ELF-1 (cell line): ENCODE data around the gene PIWIL4.

Experiments used
- DNase-seq: peaks from one replicate; pipeline ENCODE4 v3.0.0-alpha.2; 2016; ENCODE audit warnings: low read depth, low spot score

PIWIL4 gene

GRCh38 chr11:94662065-94662779 is 95.1 kb downstream of the PIWIL4 start:
- DNase-seq = no peak

GRCh38 chr11:94662846-94663390 is 95.8 kb downstream of the PIWIL4 start:
- no peak for DNase-seq

- no peak for DNase-seq
Observed at GRCh38 chr11:94664346-94664745, 97.2 kb downstream of the PIWIL4 start.

GRCh38 chr11:94665116-94665659 is 98.0 kb downstream of the PIWIL4 start:
- no peak for DNase-seq

GRCh38 chr11:94666792-94667721 is 99.9 kb downstream of the PIWIL4 start:
- no peak for DNase-seq

GRCh38 chr11:94668212-94668793 is 101.1 kb downstream of the PIWIL4 start:
- DNase-seq = no peak

GRCh38 chr11:94669023-94669422 is 101.9 kb downstream of the PIWIL4 start:
- no peak for DNase-seq
